Inferior parietal cortex (tissue), 1 donor: Measurements from ENCODE around the gene FOXB1.

ENCODE experiments used
- DNase-seq: peaks from one replicate; pipeline ENCODE4 v3.0.0-alpha.2; 2016; ENCODE audit errors: extremely low spot score

FOXB1 gene

DNA sequence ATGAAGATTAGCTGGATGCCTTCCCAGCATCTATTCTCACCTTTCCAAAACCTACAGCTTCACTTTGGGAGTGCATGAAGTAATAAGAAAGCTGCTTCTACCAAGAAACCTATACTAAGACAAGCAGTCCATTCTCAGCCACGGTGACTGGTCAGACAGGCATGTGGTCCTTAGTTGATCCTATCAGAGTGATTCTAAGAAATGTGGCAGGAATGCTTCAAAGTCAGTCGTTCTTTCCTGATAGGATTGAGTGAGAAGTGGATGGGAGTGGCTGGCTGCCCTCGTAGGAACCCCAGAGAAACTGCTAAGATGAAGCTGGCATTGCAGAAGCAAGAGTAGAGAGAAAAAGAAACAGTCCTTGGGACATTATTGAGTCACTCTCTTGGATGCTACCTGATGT, 16.6 kb downstream of the FOXB1 start:
- no peak for DNase-seq

- DNase-seq: no peak
Observed at GRCh38 chr15:60021589-60022378, 17.7 kb downstream of the FOXB1 start.

DNA sequence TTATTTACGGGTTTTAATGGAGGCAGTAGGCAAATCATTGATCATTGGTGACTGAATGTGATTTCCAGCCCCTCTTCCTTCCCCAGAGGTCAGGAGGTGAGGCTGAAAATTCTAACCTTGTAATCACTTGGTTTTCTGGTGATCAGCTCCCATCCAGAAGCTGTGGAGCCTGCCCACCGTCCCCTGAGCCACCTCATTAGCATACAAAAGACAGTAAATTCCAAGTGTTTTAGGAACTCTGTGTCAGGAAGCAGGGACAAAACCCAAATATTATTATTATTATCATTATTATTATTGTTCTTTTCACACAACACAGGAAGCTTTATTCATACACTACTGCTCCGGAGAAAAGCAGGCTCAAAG, 18.2 kb downstream of the FOXB1 start:
- DNase-seq: no peak

GRCh38 chr15:60026555-60026954, 22.4 kb downstream of the FOXB1 start:
- DNase-seq: no peak

DNA sequence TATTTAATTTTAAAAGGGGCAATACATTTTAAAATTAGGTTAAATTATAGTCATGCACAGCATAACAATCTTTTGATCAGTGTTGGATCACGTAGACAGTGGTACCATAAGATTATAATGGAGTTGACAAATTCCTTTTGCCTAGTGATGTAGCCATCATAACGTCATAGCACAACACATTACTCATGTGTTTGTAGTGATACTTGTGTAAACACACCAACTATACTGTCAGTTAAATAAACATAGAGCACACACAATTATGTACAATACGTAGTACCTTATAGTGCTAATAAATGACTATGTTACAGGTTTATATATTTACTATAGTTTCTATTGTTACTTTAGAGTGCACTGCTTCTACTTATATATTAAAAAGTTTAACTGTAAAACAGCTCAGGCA, 31.2 kb downstream of the FOXB1 start:
- DNase-seq: no peak

- DNase-seq: no peak
Observed at GRCh38 chr15:60039316-60039715, 35.2 kb downstream of the FOXB1 start.

- DNase-seq: no peak
Observed at GRCh38 chr15:60043744-60044435, 39.8 kb downstream of the FOXB1 start.

GRCh38 chr15:60044636-60045270, 40.6 kb downstream of the FOXB1 start:
- no peak for DNase-seq

- no peak for DNase-seq
Observed at GRCh38 chr15:60047701-60048100, 43.6 kb downstream of the FOXB1 start.

DNA sequence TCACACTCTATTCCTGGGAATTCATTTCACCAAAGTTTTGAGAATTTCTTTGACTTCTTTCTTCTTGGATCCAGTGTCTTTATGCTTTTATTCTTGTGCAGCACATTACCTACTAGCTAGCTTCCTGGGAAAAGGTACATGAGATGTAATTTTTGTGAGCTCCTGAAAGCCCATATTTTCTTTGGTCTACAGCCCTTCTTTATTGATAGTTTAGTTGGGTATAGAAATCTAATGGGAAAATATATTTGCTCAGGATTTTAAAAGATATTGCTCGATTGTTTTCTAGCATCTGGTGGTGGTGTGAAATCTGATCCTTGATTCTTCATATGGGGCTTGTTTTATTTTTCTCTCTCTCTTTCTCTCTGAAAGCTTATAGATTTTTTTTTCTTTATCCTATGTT, 45.8 kb downstream of the FOXB1 start:
- DNase-seq: no peak

GRCh38 chr15:60052796-60053195, 48.7 kb downstream of the FOXB1 start:
- DNase-seq: no peak

- DNase-seq: no peak
Observed at GRCh38 chr15:60054472-60054871, 50.4 kb downstream of the FOXB1 start.
